Adrenal gland (tissue), 5 donors: ENCODE measurements around the gene ASTN1.

Source experiments
- POLR2A ChIP-seq, 2 donors: fragments of 450-650 bp; IDR thresholded peaks; one replicate each; pipeline ENCODE4 v1.6.1; 2017; ENCODE audit warnings: antibody characterized with exemption in 2 of 2, mild to moderate bottlenecking in 2 of 2, moderate library complexity in 1 of 2
- TF ChIP-seq, protein P1 (sequence below), 6 experiments: fragments of 450-650 bp in 4 of 6; fragments of 200-600 bp in 2 of 6; sonication (generic) in 1 of 6; IDR thresholded peaks; 1 replicate in 5 of 6; 2 replicates in 1 of 6; pipeline versions ENCODE4 v1.5.1 to v1.8.0; 2016 to 2021; ENCODE audit warnings: antibody characterized with exemption in 6 of 6, mild to moderate bottlenecking in 2 of 6, moderate library complexity in 1 of 6
- donor health status: DM: no; HTN: no; CAD: no.

DNA sequence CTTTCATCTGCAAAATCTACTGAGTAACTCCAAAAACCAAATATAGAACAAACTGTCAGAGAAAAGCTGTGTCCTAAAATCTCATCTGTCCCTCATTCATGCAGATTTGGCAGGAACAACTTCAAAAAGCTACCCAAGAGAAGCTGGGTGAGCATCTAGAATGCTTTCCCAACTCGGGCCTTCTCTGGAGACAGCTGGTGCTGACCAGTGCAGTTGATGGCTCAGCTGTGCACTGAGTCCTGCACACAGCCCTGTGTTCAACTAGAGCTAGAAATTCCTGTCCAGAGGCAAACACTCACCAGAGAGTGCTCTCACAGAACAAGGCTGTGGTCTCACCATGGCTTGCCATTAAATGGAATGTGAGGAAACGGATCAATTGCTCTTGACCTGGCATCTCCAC, 202.8 kb downstream of the ASTN1 start:
- TF ChIP-seq, protein P1, sequence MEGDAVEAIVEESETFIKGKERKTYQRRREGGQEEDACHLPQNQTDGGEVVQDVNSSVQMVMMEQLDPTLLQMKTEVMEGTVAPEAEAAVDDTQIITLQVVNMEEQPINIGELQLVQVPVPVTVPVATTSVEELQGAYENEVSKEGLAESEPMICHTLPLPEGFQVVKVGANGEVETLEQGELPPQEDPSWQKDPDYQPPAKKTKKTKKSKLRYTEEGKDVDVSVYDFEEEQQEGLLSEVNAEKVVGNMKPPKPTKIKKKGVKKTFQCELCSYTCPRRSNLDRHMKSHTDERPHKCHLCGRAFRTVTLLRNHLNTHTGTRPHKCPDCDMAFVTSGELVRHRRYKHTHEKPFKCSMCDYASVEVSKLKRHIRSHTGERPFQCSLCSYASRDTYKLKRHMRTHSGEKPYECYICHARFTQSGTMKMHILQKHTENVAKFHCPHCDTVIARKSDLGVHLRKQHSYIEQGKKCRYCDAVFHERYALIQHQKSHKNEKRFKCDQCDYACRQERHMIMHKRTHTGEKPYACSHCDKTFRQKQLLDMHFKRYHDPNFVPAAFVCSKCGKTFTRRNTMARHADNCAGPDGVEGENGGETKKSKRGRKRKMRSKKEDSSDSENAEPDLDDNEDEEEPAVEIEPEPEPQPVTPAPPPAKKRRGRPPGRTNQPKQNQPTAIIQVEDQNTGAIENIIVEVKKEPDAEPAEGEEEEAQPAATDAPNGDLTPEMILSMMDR (IDR thresholded peaks at IDR 0.05): no peak
- TF ChIP-seq POLR2A (IDR thresholded peaks at IDR 0.05): no peak
